H1 (cell line): Measurements from ENCODE around the gene HES4. TPM values are rescaled to one million over a fixed set of nuclear protein-coding genes. Genes with fewer than 3 reads are reported as not detected.
A peak's percentile ranks its signal among the peaks of the same experiment; 100 is the strongest.

Experiments
- CTCF ChIA-PET: fragments of 300-600 bp; sonication (Branson Sonifier 250); formaldehyde crosslinking; loops from one replicate; lab custom pipeline; 2021; ENCODE audit not compliant: partially characterized antibody; lab: Charles Lee
- POLR2A ChIA-PET: fragments of 300-600 bp; sonication (Branson Sonifier 250); formaldehyde crosslinking; loops from one replicate; lab custom pipeline; 2021; ENCODE audit warnings: inconsistent platforms; ENCODE audit not compliant: partially characterized antibody; lab: Charles Lee
- DNase-seq, 2 experiments: peaks; one replicate each; pipeline versions ENCODE4 v3.0.0 to v3.0.0-alpha.2; 2010 to 2022; ENCODE audit warnings: low spot score in 2 of 2, low read depth in 1 of 2, mixed read lengths in 1 of 2
- FAIRE-seq: peaks from 2 replicates; lab custom pipeline; 2011; peaks lifted over from hg19 to GRCh38; lab: Jason Lieb, UNC
- H2AFZ ChIP-seq: 2 replicates; pipeline ENCODE4 v1.8.1; 2012; ENCODE audit warnings: low read length, inconsistent platforms
- H2AK5ac ChIP-seq: 2 replicates; pipeline ENCODE4 v1.6.1; 2013; ENCODE audit warnings: low read depth, low read length
- H2BK120ac ChIP-seq: replicated peaks from 2 replicates; pipeline ENCODE3; 2013; ENCODE audit warnings: low read depth, low read length, inconsistent platforms
- H2BK12ac ChIP-seq: 2 replicates; pipeline ENCODE4 v1.6.1; 2013; ENCODE audit warnings: low read depth, low read length
- H2BK15ac ChIP-seq: 2 replicates; pipeline ENCODE4 v1.6.1; 2013; ENCODE audit warnings: low read length
- H2BK20ac ChIP-seq: 2 replicates; pipeline ENCODE4 v1.6.1; 2013; ENCODE audit warnings: low read length
- H2BK5ac ChIP-seq: 2 replicates; pipeline ENCODE4 v1.6.1; 2013; ENCODE audit warnings: low read depth, low read length
- H3K14ac ChIP-seq: 2 replicates; pipeline ENCODE4 v1.6.1; 2013; ENCODE audit warnings: inconsistent platforms; ENCODE audit not compliant: insufficient read length
- H3K18ac ChIP-seq: 2 replicates; pipeline ENCODE4 v1.6.1; 2013; ENCODE audit warnings: low read length; ENCODE audit errors: extremely low read depth
- H3K23ac ChIP-seq: 2 replicates; pipeline ENCODE4 v1.6.1; 2013; ENCODE audit warnings: inconsistent platforms; ENCODE audit not compliant: insufficient read length
- H3K23me2 ChIP-seq: 2 replicates; pipeline ENCODE4 v1.6.1; 2013; ENCODE audit warnings: low read depth, low read length
- H3K27ac ChIP-seq: 2 replicates; pipeline ENCODE4 v1.6.1; 2011; ENCODE audit warnings: low read depth, low read length, inconsistent platforms
- H3K27me3 ChIP-seq, 4 experiments: replicated peaks in 1 of 4; 1 replicate in 1 of 4; 2 replicates in 3 of 4; pipeline versions ENCODE4 v1.6.1 to v1.8.1; 2011 to 2013; ENCODE audit warnings: low read length in 3 of 4, mild to moderate bottlenecking in 3 of 4, inconsistent platforms in 2 of 4, mixed read lengths in 2 of 4, moderate library complexity in 1 of 4; ENCODE audit not compliant: control insufficient read depth in 3 of 4, insufficient read depth in 3 of 4; ENCODE audit errors: extremely low read depth in 1 of 4
- H3K36me3 ChIP-seq, 4 experiments: 2 replicates each; pipeline versions ENCODE4 v1.6.1 to v1.8.1; 2011 to 2013; ENCODE audit warnings: mild to moderate bottlenecking in 4 of 4, low read length in 3 of 4, moderate library complexity in 2 of 4, control low read depth in 1 of 4, inconsistent platforms in 1 of 4; ENCODE audit not compliant: insufficient read depth in 4 of 4, control insufficient read depth in 2 of 4
- H3K4ac ChIP-seq: replicated peaks from 2 replicates; pipeline ENCODE3; 2013; ENCODE audit warnings: low read length, low read depth, mixed read lengths, inconsistent platforms; ENCODE audit not compliant: insufficient read length
- H3K4me1 ChIP-seq, 4 experiments: replicated peaks in 1 of 4; 1 replicate in 1 of 4; 2 replicates in 3 of 4; pipeline versions ENCODE4 v1.6.1 to v1.8.1; 2011 to 2013; ENCODE audit warnings: low read length in 3 of 4, inconsistent platforms in 2 of 4, mixed read lengths in 1 of 4; ENCODE audit not compliant: insufficient read depth in 4 of 4, control insufficient read depth in 3 of 4
- H3K4me2 ChIP-seq, 2 experiments: 2 replicates each; pipeline versions ENCODE4 v1.6.1 to v1.8.1; 2011 to 2013; ENCODE audit warnings: low read depth in 2 of 2, low read length in 2 of 2, control low read depth in 1 of 2, inconsistent platforms in 1 of 2, mild to moderate bottlenecking in 1 of 2; ENCODE audit not compliant: insufficient read depth in 1 of 2
- H3K4me3 ChIP-seq, 4 experiments: fragments of 200-600, 300-600 bp in 1 of 4; sonication (generic), shearing (Covaris generic), sonication (Bioruptor Twin) in 1 of 4; 2 replicates each; pipeline versions ENCODE4 v1.5.1 to v1.8.1; 2011 to 2016; ENCODE audit warnings: low read length in 4 of 4, low read depth in 3 of 4, control low read depth in 2 of 4, inconsistent platforms in 2 of 4, mild to moderate bottlenecking in 2 of 4, mixed read lengths in 1 of 4, moderate library complexity in 1 of 4; ENCODE audit not compliant: insufficient read depth in 2 of 4; ENCODE audit errors: extremely low read depth in 1 of 4
- H3K56ac ChIP-seq: replicated peaks from 2 replicates; pipeline ENCODE3; 2013; ENCODE audit warnings: low read depth, mild to moderate bottlenecking, mixed read lengths, low read length, inconsistent platforms; ENCODE audit not compliant: insufficient read length
- H3K79me1 ChIP-seq: 2 replicates; pipeline ENCODE4 v1.6.1; 2013; ENCODE audit warnings: low read depth, low read length, control low read depth
- H3K79me2 ChIP-seq, 2 experiments: 2 replicates each; pipeline versions ENCODE4 v1.6.1 to v1.8.1; 2012 to 2013; ENCODE audit warnings: low read length in 2 of 2, mild to moderate bottlenecking in 2 of 2, inconsistent platforms in 1 of 2; ENCODE audit not compliant: insufficient read depth in 2 of 2, control insufficient read depth in 1 of 2
- H3K9ac ChIP-seq, 4 experiments: replicated peaks in 1 of 4; 1 replicate in 1 of 4; 2 replicates in 3 of 4; pipeline versions ENCODE4 v1.6.1 to v1.8.1; 2011 to 2013; ENCODE audit warnings: low read depth in 3 of 4, low read length in 3 of 4, control low read depth in 2 of 4, mild to moderate bottlenecking in 2 of 4, moderate library complexity in 2 of 4, inconsistent platforms in 1 of 4; ENCODE audit errors: extremely low read depth in 1 of 4
- H3K9me3 ChIP-seq, 2 experiments: 2 replicates each; pipeline versions ENCODE4 v1.6.1 to v1.8.1; 2012 to 2013; ENCODE audit warnings: mild to moderate bottlenecking in 2 of 2, moderate library complexity in 2 of 2, control low read depth in 1 of 2, inconsistent platforms in 1 of 2, low read depth in 1 of 2, low read length in 1 of 2, mixed read lengths in 1 of 2; ENCODE audit not compliant: insufficient read depth in 2 of 2
- H4K20me1 ChIP-seq, 2 experiments: replicated peaks in 1 of 2; 2 replicates each; pipeline versions ENCODE3 to v1.8.1; 2011 to 2013; ENCODE audit warnings: inconsistent platforms in 2 of 2, low read length in 2 of 2, mild to moderate bottlenecking in 1 of 2; ENCODE audit not compliant: insufficient read depth in 2 of 2, control insufficient read depth in 1 of 2
- H4K5ac ChIP-seq: 2 replicates; pipeline ENCODE4 v1.6.1; 2013; ENCODE audit warnings: low read length, low read depth, mixed read lengths, inconsistent platforms; ENCODE audit not compliant: insufficient read length
- H4K8ac ChIP-seq: 2 replicates; pipeline ENCODE4 v1.8.0; 2013; ENCODE audit warnings: mild to moderate bottlenecking, moderate library complexity, low read length, inconsistent platforms; ENCODE audit not compliant: insufficient read depth; ENCODE audit errors: extremely low read depth
- H4K91ac ChIP-seq: replicated peaks from 2 replicates; pipeline ENCODE3; 2013; ENCODE audit warnings: low read length, mixed read lengths, inconsistent platforms; ENCODE audit not compliant: insufficient read length
- BCL11A ChIP-seq, 2 experiments: IDR thresholded peaks; one replicate each; pipeline ENCODE4 v1.6.1; 2011; ENCODE audit warnings: low read depth in 2 of 2, low read length in 2 of 2, mild to moderate bottlenecking in 2 of 2
- GTF2F1 ChIP-seq: IDR thresholded peaks from 2 replicates; pipeline ENCODE4 v1.6.1; 2012; ENCODE audit warnings: low read depth, low read length, improper control_type of control experiment, borderline replicate concordance
- HDAC6 ChIP-seq: IDR thresholded peaks from one replicate; pipeline ENCODE4 v1.7.1; 2012; ENCODE audit warnings: low read depth, mild to moderate bottlenecking, inconsistent platforms, low read length, moderate library complexity
- KDM5A ChIP-seq: fragments of 200-600 bp; IDR thresholded peaks from 2 replicates; pipeline ENCODE4 v1.7.1; 2012; ENCODE audit warnings: mild to moderate bottlenecking, low read length, inconsistent platforms, mixed read lengths
- NRF1 ChIP-seq: IDR thresholded peaks from 2 replicates; pipeline ENCODE4 v1.6.1; 2011; ENCODE audit warnings: mild to moderate bottlenecking, low read depth, low read length, improper control_type of control experiment
- POLR2A ChIP-seq, 2 experiments: IDR thresholded peaks; 1 replicate in 1 of 2; 2 replicates in 1 of 2; pipeline ENCODE4 v1.6.1; 2011; ENCODE audit warnings: low read depth in 2 of 2, low read length in 2 of 2, mild to moderate bottlenecking in 2 of 2; ENCODE audit errors: control extremely low read depth in 1 of 2
- RNF2 ChIP-seq: fragments of 200-900, 300-1000 bp; sonication (generic); IDR thresholded peaks from 2 replicates; pipeline ENCODE4 v1.7.1; 2016; ENCODE audit warnings: borderline replicate concordance, low read depth, mild to moderate bottlenecking, antibody characterized with exemption, low read length; ENCODE audit not compliant: poor library complexity, severe bottlenecking; ENCODE audit errors: missing control alignments
- SIRT6 ChIP-seq: IDR thresholded peaks from one replicate; pipeline ENCODE4 v1.7.1; 2012; ENCODE audit warnings: low read length, inconsistent platforms
- TAF1 ChIP-seq: IDR thresholded peaks from 2 replicates; pipeline ENCODE4 v1.6.1; 2011; ENCODE audit warnings: mild to moderate bottlenecking, low read depth, low read length
- WGBS, 2 experiments: shearing (Covaris generic) in 1 of 2; methylation state at CpG; one replicate each; pipeline versions ENCODE4 v1.1.6 to v1.1.7; 2013 to 2015; ENCODE audit warnings: low lambda C conversion rate in 2 of 2, mixed read lengths in 2 of 2, inconsistent platforms in 1 of 2, low coverage in 1 of 2, missing lambda C conversion rate in 1 of 2; ENCODE audit not compliant: insufficient replicate concordance in 2 of 2, insufficient coverage in 1 of 2, insufficient read length in 1 of 2; ENCODE audit errors: extremely low coverage in 1 of 2, missing lambda C conversion rate in 1 of 2; 5-methylcytosine and 5-hydroxymethylcytosine counted together
- polyA plus RNA-seq, 7 experiments: library from polyadenylated mRNA; depleted of rRNA in 3 of 7; stranded (reverse) in 5 of 7; unstranded in 2 of 7; fragments of >200 nt in 5 of 7; fragments of 200-250 nt in 2 of 7; gene quantifications; 1 replicate in 5 of 7; 2 replicates in 1 of 7; 4 replicates in 1 of 7; pipeline versions ENCODE4 v1.2.1 to v1.2.3, GENCODE V29; 2011 to 2013; ENCODE audit warnings: missing spikeins in 2 of 7, mixed read lengths in 2 of 7
- total RNA-seq: library from RNA; stranded (reverse); fragmentation: NEBNext Ultra II Directional; extraction: Animal tissue kit (Norgen Biotek cat#: 25700); gene quantifications from 2 replicates; pipeline ENCODE4 v1.2.1, GENCODE V29; 2021

Gene HES4
- total and polyA plus RNA-seq, 2 of the 8 experiments (the other 6 are each of a cell fraction or from before 2014, with no cell fraction given): 2.8 to 3.5 TPM

- H2AFZ ChIP-seq: no peak overlapping the region
- no peaks in the 10 kb centered on the region for H3K9me3 ChIP-seq
- H2BK15ac ChIP-seq: 0 out of 2 replicates have a peak overlapping the region, but pooled peaks have one; percentile 92
- no peak overlapping the region for H2BK120ac ChIP-seq
- peaks cover 10% of the 10 kb centered on the region; the same call in 1 of the 2 replicates for H3K23me2 ChIP-seq
- H3K27ac ChIP-seq: no peak overlapping the region
- peaks cover 0 to 3% of the 10 kb centered on the region in 2 experiments; a peak in 1 of 4 replicates for H3K79me2 ChIP-seq
- POLR2A ChIA-PET: interaction anchor here (0.7 to 2.2 kb wide), 10 partner anchors 9 to 97 kb away, joined by 3 to 11 read pairs (median 3); partner anchors contain the start of gene NOC2L
- no peak for DNase-seq
- H2AK5ac ChIP-seq: no peak overlapping the region
- 0 out of 2 replicates have a peak overlapping the region, but pooled peaks have one; percentile 24 for H2BK5ac ChIP-seq
- H2BK20ac ChIP-seq: no peak overlapping the region
- H4K20me1 ChIP-seq: peaks cover 0 to 29% of the 10 kb centered on the region in 2 experiments
- H3K18ac ChIP-seq: no peak overlapping the region
- 86% methylated on average over 23 of the region's 23 CpGs; no CpG with 5 or more reads in 1 of the 2 experiments for WGBS, 2 experiments
- H3K9ac ChIP-seq: no peak overlapping the region
- H3K4me3 ChIP-seq: peak overlapping the region in 1 of 4 experiments; percentile 70; a peak in 1 of 8 replicates
- H4K8ac ChIP-seq: no peak overlapping the region
- peaks cover 11 to 63% (median 54%) of the 10 kb centered on the region in 4 experiments for H3K27me3 ChIP-seq
- H3K79me1 ChIP-seq: no peaks in the 10 kb centered on the region; the same call in 1 of the 2 replicates
- peak overlapping the region; percentile 84; the same call in 1 of the 2 replicates for H2BK12ac ChIP-seq
- H3K4me1 ChIP-seq: peaks cover 0 to 13% (median 6%) of the 10 kb centered on the region in 4 experiments; a peak in 5 of 7 replicates
- H3K23ac ChIP-seq: no peak overlapping the region
- H3K56ac ChIP-seq: no peak overlapping the region
- peak overlapping the region in 1 of 2 experiments; percentile 83; a peak in 2 of 4 replicates for H3K4me2 ChIP-seq
- peaks cover 0 to 13% (median 7%) of the 10 kb centered on the region in 4 experiments; a peak in 6 of 8 replicates for H3K36me3 ChIP-seq
- no peak for TF ChIP-seq TAF1
- no peak for TF ChIP-seq KDM5A
- TF ChIP-seq HDAC6: no peak
- TF ChIP-seq NRF1: no peak
- TF ChIP-seq GTF2F1: no peak
- no peak for TF ChIP-seq POLR2A (IDR thresholded peaks at IDR 0.05; ENCODE audit: control extremely low read depth in 1 of 2, low read depth in 2 of 2, low read length in 2 of 2)
- no peak for TF ChIP-seq RNF2
- TF ChIP-seq BCL11A (IDR thresholded peaks at IDR 0.05; ENCODE audit: low read depth in 2 of 2, low read length in 2 of 2): no peak
- TF ChIP-seq SIRT6: no peak
- CTCF ChIA-PET: interaction anchor here (0.7 to 1.1 kb wide), 3 partner anchors 30 to 51 kb away, joined by 3 read pairs; no protein-coding TSS in a partner anchor
- FAIRE-seq: no peak
- H3K14ac ChIP-seq: no peak overlapping the region
- H4K5ac ChIP-seq: no peak overlapping the region
- H4K91ac ChIP-seq: no peak overlapping the region
- no peak overlapping the region for H3K4ac ChIP-seq
Observed at GRCh38 chr1:967466-968343, 32.2 kb downstream of the HES4 start.
